Activated T-helper 1 cell treated with anti-CD3 and anti-CD28 coated beads, Interleukin-12 subunit alpha, Interleukin-12 subunit beta, Interleukin-2, Interleukin-4 antibody, amounts not matched to agents 30 ng/mL and 10 ng/mL and 1 ng/mL, durations not matched to agents 14 hours and 24 hours and 36 hours (primary cell): Measurements from ENCODE around the gene KRABD2.

Source experiments
- DNase-seq: peaks from one replicate; pipeline ENCODE4 v3.0.0; 2021; ENCODE audit warnings: low spot score
- H3K27ac Mint-ChIP-seq: one replicate; pipeline ENCODE4 v1.8.0; 2021; ENCODE audit warnings: mild to moderate bottlenecking, mixed read lengths
- H3K27me3 Mint-ChIP-seq: one replicate; pipeline ENCODE4 v1.8.0; 2022; ENCODE audit warnings: mild to moderate bottlenecking, moderate library complexity, mixed read lengths; ENCODE audit not compliant: insufficient read depth
- H3K36me3 Mint-ChIP-seq: one replicate; pipeline ENCODE4 v1.8.0; 2021; ENCODE audit warnings: low read depth, mixed read lengths
- H3K4me1 Mint-ChIP-seq: one replicate; pipeline ENCODE4 v1.8.0; 2021; ENCODE audit warnings: low read depth, mixed read lengths
- H3K4me3 Mint-ChIP-seq: one replicate; pipeline ENCODE4 v1.8.0; 2021; ENCODE audit warnings: mild to moderate bottlenecking, moderate library complexity, mixed read lengths
- H3K9me3 Mint-ChIP-seq: one replicate; pipeline ENCODE4 v1.8.0; 2021; ENCODE audit warnings: mixed read lengths
- intact Hi-C: fragments of 100-400 bp; cut with micrococcal nuclease; formaldehyde crosslinking; loops from one replicate; pipeline ENCODE4 v1.15.1; 2024

KRABD2 gene

DNA sequence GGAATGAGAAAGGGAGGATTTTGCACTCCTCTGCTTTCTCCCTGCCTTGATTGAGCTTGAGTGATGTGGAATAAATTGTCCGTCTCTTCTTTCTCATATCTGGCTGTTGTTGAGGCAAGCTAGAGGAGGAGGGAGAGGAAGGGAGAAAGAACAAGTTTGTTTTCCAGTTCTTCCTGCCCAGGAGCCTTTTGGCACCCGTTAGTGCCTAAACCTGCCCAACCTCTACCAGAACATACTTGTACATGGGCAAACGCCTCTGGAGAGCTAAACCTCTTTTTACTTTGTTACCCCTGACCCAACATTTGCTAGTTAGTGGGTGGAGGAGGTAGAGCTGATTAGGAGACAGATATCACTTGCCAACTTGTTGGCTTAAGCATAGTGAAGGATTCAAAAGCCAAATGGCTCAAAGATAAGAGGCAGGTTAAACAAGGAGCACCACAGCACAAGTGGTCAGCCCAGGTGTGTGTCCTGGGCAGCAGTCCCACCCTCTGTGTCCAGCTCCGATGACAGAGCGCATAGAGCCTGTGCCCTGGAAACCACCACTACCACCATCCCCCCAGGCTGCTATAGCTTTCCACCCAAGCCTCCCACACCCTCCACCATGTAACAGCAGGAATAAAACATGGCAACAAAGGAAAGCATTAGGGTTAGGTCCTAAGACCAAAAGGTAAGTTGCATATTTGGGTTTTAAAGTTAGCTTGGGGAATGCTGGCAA, 30.4 kb downstream of the KRABD2 start:
- H3K36me3 Mint-ChIP-seq: no peaks in the 10 kb centered on the region
- DNase-seq: no peak
- H3K9me3 Mint-ChIP-seq: no peaks in the 10 kb centered on the region
- H3K4me1 Mint-ChIP-seq: no peaks in the 10 kb centered on the region
- no peak overlapping the region for H3K27ac Mint-ChIP-seq
- H3K27me3 Mint-ChIP-seq: peaks cover 14% of the 10 kb centered on the region
- intact Hi-C loops: no loop called here
- no peak overlapping the region for H3K4me3 Mint-ChIP-seq

GRCh38 chr17:8345052-8345690, 31.3 kb downstream of the KRABD2 start:
- no peaks in the 10 kb centered on the region for H3K9me3 Mint-ChIP-seq
- H3K27ac Mint-ChIP-seq: no peak overlapping the region
- H3K4me1 Mint-ChIP-seq: no peaks in the 10 kb centered on the region
- intact Hi-C loops: no loop called here
- H3K36me3 Mint-ChIP-seq: no peaks in the 10 kb centered on the region
- DNase-seq: no peak
- no peak overlapping the region for H3K4me3 Mint-ChIP-seq
- H3K27me3 Mint-ChIP-seq: peaks cover 12% of the 10 kb centered on the region

DNA sequence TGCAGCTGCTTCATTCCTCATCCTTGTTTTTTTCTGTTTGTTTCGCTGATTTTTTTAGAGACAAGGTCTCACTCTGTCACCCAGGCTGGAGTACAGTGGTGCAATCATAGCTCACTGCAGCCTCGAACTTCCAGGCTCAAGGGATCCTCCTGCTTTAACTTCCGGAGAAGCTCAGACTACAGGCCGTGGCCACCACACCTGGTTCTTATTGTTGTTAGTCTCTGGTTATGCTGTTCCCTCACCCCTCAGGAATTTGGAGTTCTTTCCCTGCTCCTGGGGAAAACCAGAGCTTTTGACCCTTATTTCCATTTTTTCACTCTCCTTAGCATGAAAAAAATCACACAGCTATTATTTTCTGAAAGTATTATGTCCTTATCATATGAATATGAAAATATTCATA, 35.0 kb downstream of the KRABD2 start:
- H3K9me3 Mint-ChIP-seq: no peaks in the 10 kb centered on the region

DNA sequence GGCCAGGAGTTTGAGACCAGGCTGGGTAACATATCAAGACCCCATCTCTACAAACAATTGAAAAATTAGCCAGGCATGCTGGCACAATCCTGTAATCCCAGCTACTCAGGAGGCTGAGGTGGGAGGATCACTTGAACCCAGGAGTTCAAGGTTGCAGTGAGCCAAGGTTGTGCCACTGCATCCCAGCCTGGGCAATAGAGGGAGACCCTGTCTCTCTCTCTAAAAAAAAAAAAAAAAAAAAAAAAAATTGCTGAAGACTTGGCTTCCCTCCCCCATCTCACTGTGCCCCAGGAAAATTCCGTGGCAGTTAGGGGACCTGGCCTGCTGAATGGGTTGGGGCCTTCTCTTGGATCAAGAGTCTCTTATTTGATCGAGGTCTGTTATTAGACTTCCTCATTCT, 37.0 kb downstream of the KRABD2 start, which contains the start of gene ODF4:
Gene ODF4, plus strand, starts transcription at position 301 of the 400 bp plus-strand sequence. CDS start 212 bp downstream, outside the sequence.
- Mint-ChIP-seq H3K4me1 (peaks cover 13% of the 10 kb centered on the region), H3K27ac (peak within 1 kb of the TSS; percentile 29), H3K36me3 (no peaks in the 10 kb centered on the region), H3K9me3 (no peaks in the 10 kb centered on the region), H3K27me3 (peaks cover 8% of the 10 kb centered on the region), H3K4me3 (no peak within 1 kb of the TSS)
- intact Hi-C loops: no loop called here
- DNase-seq: no peak

More for the DNA sequence above, 35.0 kb downstream of the KRABD2 start:
- Mint-ChIP-seq H3K27ac (no peak overlapping the region), H3K4me1 (peaks cover 13% of the 10 kb centered on the region), H3K4me3 (no peak overlapping the region), H3K27me3 (peaks cover 14% of the 10 kb centered on the region), H3K36me3 (no peaks in the 10 kb centered on the region)
- intact Hi-C loops: no loop called here
- no peak for DNase-seq

- DNase-seq: no peak
- intact Hi-C loops: no loop called here
- H3K27me3 Mint-ChIP-seq: peaks cover 8% of the 10 kb centered on the region
- no peaks in the 10 kb centered on the region for H3K36me3 Mint-ChIP-seq
- no peaks in the 10 kb centered on the region for H3K9me3 Mint-ChIP-seq
- H3K4me1 Mint-ChIP-seq: peaks cover 13% of the 10 kb centered on the region
- peak overlapping the region; percentile 29 for H3K27ac Mint-ChIP-seq
- no peak overlapping the region for H3K4me3 Mint-ChIP-seq
Observed at GRCh38 chr17:8338753-8339140, 37.8 kb downstream of the KRABD2 start.

DNA sequence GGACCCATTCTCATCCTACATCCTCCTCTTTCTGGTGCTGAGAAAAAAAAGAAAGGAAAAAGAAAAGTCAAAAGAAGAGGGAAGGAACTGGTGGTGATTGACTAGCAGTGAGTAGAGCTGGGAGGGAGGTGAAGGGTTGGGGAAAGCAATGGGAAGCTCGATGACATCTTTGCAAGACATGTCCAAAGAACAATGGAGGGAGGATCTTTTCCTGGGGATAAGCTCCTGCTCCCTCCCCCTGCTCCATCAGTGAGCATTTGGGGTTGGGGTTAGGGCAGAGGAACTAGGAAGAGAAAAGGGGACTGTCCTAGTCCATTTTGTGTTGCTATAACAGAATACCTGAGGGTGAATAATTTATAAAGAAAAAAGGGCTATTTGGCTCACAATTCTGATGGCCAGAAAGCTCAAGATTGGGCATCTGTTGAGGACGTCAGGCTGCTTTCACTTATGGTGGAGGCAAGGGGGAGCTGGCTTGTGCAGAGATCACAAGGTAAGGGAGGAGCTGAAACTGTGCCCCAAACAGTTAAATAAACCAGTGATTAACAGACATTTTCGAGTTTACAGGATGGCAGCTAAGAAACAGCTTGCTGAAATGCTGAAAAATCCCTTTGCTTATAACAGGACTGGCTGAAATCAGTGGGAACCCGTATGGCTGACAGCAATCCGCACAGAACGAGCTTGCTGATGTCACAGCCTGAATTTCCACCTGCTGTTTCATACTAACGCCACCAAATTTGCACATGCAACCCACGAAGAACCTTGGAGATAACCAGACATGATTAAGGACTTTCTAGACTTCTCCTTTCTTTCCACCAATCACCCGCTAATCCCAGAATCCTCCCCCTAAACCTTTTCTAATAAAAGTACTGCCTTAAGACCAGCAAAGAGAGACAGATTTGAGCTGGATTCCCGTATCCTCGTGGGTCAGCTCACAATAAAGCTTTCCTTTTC, 38.4 kb downstream of the KRABD2 start:
- Mint-ChIP-seq H3K27me3 (peaks cover 8% of the 10 kb centered on the region), H3K4me3 (no peak overlapping the region), H3K36me3 (no peaks in the 10 kb centered on the region), H3K9me3 (no peaks in the 10 kb centered on the region), H3K27ac (no peak overlapping the region), H3K4me1 (peaks cover 13% of the 10 kb centered on the region)
- intact Hi-C loops: no loop called here
- DNase-seq: no peak

GRCh38 chr17:8333281-8333680, 43.2 kb downstream of the KRABD2 start:
- intact Hi-C loops: no loop called here
- Mint-ChIP-seq H3K27me3 (peaks cover 7% of the 10 kb centered on the region), H3K9me3 (no peaks in the 10 kb centered on the region), H3K4me3 (no peak overlapping the region), H3K4me1 (peaks cover 6% of the 10 kb centered on the region), H3K27ac (no peak overlapping the region), H3K36me3 (peaks cover 2% of the 10 kb centered on the region)
- DNase-seq: no peak

DNA sequence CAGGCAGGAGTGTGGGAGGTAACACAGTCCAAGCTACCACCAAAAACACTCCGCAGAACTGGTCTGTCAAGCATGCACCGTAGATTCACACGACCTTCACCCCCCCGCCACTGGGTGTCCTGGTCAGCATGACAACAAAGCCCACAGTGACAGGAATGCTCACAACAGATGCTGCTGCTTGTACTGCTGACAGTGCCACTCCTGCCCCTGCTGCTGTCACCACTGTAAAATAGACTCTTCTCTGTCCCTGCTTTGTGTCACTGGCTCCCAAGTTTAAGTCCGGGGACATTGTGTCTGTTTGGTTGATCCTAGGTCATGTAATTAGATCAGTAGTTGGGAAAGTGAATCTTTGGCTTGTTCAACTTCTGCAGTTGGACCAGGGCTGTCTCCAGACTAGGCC, 43.8 kb downstream of the KRABD2 start:
- H3K9me3 Mint-ChIP-seq: no peaks in the 10 kb centered on the region
- H3K4me3 Mint-ChIP-seq: no peak overlapping the region
- H3K27ac Mint-ChIP-seq: no peak overlapping the region
- H3K36me3 Mint-ChIP-seq: peaks cover 2% of the 10 kb centered on the region
- DNase-seq: no peak
- intact Hi-C loops: no loop called here
- H3K27me3 Mint-ChIP-seq: peaks cover 7% of the 10 kb centered on the region
- H3K4me1 Mint-ChIP-seq: peaks cover under 1% of the 10 kb centered on the region

GRCh38 chr17:8332128-8332527, 44.4 kb downstream of the KRABD2 start:
- no peak overlapping the region for H3K4me3 Mint-ChIP-seq
- peaks cover 11% of the 10 kb centered on the region for H3K27me3 Mint-ChIP-seq
- H3K36me3 Mint-ChIP-seq: peaks cover 2% of the 10 kb centered on the region
- no peaks in the 10 kb centered on the region for H3K9me3 Mint-ChIP-seq
- no peak for DNase-seq
- intact Hi-C loops: no loop called here
- no peak overlapping the region for H3K27ac Mint-ChIP-seq
- H3K4me1 Mint-ChIP-seq: no peaks in the 10 kb centered on the region

- DNase-seq: no peak
- peaks cover 33% of the 10 kb centered on the region for H3K27me3 Mint-ChIP-seq
- H3K4me1 Mint-ChIP-seq: peaks cover 10% of the 10 kb centered on the region
- peak overlapping the region; percentile 53 for H3K4me3 Mint-ChIP-seq
- peaks cover 2% of the 10 kb centered on the region for H3K36me3 Mint-ChIP-seq
- H3K9me3 Mint-ChIP-seq: no peaks in the 10 kb centered on the region
- intact Hi-C loops: no loop called here
- H3K27ac Mint-ChIP-seq: no peak overlapping the region
Observed at GRCh38 chr17:8327303-8327649, 49.2 kb downstream of the KRABD2 start.
